COLO668 (cell line): ENCODE measurements around the gene UBE2J1.
A peak's percentile ranks its signal among the peaks of the same experiment; 100 is the strongest.

Experiments used
- DNase-seq: peaks from one replicate; lab custom pipeline; 2025; ENCODE audit not compliant: unreplicated experiment; lab: John Stamatoyannopoulos, UW

Gene UBE2J1

DNA sequence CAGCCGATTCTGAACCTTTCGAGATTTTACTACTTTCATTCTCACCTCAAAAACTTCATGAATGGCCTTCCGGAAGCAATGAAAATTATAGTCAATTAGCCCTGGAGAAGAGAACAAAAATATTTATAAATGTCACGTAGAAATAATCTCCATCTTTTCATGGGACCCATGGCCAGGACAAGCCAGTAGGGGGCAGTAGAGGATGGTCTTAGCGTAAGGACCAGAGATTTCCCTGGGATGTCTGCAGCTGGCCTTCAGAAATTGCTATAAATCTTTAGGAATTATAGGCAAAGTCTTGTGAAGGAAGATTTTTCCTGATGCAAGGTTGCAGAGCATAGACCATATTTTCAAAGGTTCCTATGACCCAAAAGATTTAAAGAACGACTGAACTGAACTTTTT is 15.6 kb upstream of the UBE2J1 start:
- DNase-seq = peak; percentile 50

- DNase-seq = no peak
Observed at GRCh38 chr6:89364586-89364985, 12.1 kb upstream of the UBE2J1 start.

DNA sequence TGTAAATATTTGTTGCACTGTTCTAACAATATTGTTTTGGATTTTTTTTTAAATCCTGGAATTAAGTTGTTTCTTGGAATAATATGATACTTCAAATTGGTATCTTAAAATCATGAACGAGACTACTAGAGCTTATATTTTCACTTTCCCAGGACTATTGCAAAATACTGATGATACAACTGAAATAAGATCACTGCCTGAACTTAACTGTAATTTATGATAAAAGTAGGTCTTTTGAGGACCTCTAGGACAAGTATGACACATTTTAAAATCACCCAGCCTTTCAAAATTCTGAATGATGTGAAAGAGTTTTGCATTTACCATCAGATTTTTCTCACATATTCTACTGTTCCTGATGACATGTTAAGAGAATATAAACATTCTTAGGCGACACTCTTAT is 8.6 kb upstream of the UBE2J1 start:
- DNase-seq = no peak

DNA sequence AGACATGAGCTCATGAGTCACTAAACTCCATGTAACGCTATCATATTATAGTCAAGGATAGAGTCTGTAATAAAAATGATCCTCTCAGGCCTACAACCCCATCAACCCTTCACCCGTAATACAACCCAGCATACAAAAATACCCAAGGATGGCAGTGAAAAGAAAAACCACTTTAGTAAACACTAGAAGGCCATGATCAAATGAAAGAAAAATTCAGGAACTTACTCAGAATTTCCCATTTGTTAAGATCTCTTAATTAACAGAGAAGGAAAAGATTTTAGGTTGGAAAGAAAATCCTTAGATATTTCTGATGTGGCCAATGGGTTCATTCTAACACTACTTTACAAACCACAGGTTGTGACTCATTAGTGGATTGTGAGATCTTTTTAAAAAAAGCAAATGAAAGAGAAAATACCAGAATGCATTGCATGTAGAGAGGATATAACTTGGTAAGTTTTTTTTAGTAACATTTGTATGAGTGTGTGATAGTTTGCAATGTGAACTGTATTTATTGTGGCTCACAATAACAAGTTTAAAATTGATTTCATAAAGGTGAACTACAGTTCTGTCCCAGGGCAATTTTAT is 8.0 kb upstream of the UBE2J1 start:
- no peak for DNase-seq

GRCh38 chr6:89359561-89359960 is 7.0 kb upstream of the UBE2J1 start:
- DNase-seq = no peak

DNA sequence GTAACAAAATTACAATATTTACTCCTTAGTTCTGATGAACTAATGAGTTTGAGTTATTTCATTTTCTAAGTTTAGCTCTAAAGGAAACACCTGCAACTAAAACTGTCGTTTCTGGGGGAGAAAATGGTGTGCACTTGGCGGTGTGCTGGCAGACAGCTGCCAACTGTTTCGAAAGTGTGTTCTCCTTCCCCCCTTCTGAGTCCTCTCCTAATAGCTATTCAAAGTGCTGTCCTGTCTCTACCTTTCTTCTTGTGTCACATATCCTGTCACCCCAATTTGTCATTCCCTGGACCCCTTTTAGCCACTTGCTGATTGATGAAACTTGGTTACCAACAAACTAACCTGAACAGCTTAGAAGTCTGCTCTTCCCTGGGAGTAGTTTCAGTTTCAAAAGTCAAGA is 4.9 kb upstream of the UBE2J1 start:
- DNase-seq = no peak

DNA sequence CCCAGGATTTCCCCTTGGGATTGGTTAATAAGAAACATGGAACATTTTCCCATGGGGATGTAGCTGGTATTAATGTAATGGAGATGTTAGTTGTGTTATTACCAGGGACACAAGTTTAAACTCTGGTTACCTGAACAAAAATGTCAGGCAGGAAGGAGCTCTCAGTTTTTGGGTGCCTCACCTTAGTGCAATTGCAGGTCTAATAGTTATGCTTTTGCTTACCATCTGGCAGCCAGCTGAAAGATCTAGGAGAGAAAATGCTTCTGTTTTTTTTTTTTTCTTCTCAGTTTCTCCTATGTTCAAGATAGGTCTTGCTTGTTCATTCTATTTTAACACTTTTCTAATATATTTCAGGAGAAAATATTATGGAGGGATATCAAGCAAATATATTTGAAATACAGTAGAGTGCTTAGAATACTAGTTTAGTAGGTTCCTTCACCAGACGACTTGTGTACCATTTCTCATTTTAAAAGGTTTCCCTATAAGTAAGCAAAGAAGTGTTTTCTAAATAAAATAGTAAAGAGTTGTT is 4.2 kb upstream of the UBE2J1 start:
- DNase-seq = no peak

GRCh38 chr6:89355511-89356194 is 3.1 kb upstream of the UBE2J1 start:
- DNase-seq = no peak

GRCh38 chr6:89353702-89354392 is 1.3 kb upstream of the UBE2J1 start:
- DNase-seq = peak; percentile 56

- DNase-seq = no peak
Observed at GRCh38 chr6:89353118-89353556, 615 bp upstream of the UBE2J1 start.

- DNase-seq = no peak
Observed at GRCh38 chr6:89351671-89352277, 748 bp downstream of the UBE2J1 start.

- DNase-seq = no peak
Observed at GRCh38 chr6:89350281-89350966, 2.1 kb downstream of the UBE2J1 start.

- DNase-seq = no peak
Observed at GRCh38 chr6:89348372-89348771, 4.2 kb downstream of the UBE2J1 start.

- no peak for DNase-seq
Observed at GRCh38 chr6:89347825-89348224, 4.7 kb downstream of the UBE2J1 start.

- DNase-seq = no peak
Observed at GRCh38 chr6:89346433-89346832, 6.1 kb downstream of the UBE2J1 start.

DNA sequence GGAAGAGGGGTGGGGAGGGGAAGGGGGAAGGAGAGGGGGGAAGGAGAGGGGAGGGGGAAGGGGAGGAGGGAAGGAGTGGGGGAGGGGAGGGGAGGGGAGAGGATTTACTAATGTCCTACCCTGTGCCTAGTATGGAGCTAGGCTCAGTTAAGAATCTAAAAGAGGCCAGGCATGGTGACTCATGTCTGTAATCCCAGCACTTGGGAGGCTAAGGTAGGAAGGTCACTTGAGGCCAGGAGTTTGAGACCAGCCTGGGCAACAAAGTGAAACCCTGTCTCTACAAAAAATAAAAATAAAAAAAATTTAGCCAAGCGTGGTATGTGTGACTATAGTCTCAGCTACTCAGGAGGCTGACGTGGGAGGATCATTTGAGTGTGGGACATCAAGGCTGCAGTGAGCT is 13.0 kb downstream of the UBE2J1 start:
- DNase-seq = no peak

GRCh38 chr6:89335164-89335563 is 17.4 kb downstream of the UBE2J1 start:
- no peak for DNase-seq

GRCh38 chr6:89330910-89331309 is 21.6 kb downstream of the UBE2J1 start:
- no peak for DNase-seq

DNA sequence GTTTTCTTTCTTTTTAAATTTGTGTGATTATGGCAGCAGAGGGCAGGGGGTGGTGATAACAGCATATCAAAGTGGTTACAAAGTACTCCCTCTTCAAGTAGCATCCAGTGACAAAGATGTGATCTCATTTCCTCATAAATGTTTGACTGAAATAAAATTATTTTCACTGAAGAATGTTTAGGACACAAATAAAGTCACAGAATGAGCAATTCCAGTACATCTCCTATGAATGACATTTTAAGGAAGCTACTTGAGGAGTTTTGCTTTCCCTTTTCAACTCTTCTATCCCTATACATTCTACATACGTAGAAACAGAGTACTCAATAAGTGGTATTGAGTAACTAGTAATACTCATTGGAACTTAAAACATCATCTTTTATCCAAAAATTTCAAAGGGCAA is 23.5 kb downstream of the UBE2J1 start:
- DNase-seq = no peak

- DNase-seq = no peak
Observed at GRCh38 chr6:89324304-89324703, 28.2 kb downstream of the UBE2J1 start.

DNA sequence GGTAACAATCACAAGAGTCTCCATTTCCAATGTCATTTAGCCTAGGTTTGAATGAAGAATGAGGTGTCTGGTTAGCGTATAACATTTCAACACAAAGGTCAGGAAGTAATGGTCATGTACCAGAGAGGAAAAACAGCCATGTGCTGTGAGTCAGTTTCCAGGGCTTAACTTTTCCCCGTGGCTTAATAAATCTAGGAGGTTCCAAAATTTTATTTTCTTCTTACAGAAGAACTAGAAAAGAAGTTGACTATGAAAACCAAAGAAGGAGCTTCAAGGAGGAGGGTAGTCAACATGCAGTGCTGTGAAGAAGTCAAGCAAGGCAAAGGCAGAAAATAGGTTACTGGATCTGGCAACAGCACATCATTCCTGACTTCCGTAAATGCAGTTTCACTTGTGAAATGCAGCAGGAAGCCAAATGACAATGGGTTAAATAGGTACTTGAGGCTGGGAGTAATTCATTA is 29.0 kb downstream of the UBE2J1 start:
- no peak for DNase-seq
